ENCODE data around the gene AK1. TPM values are rescaled to one million over a fixed set of nuclear protein-coding genes. Genes with fewer than 3 reads are reported as not detected.

The AK1 gene
- total and polyA plus RNA-seq, 9 of the 15 experiments (the other 6 are each of a cell fraction or from before 2014, with no cell fraction given), result 10.1 to 71.8 (median 39.0) TPM

GRCh38 chr9:127825319-127826051, 52.0 kb downstream of the AK1 start (continued):
- no peak for TF ChIP-seq SMARCC2 (IDR thresholded peaks at IDR 0.05; ENCODE audit: low read depth)
- no peak for TF ChIP-seq DACH1 (IDR thresholded peaks at IDR 0.05; ENCODE audit: partially characterized antibody)
- no peak for TF ChIP-seq FOXJ2 (tag; IDR thresholded peaks at IDR 0.05)
- TF ChIP-seq ZNF274 (IDR thresholded peaks at IDR 0.05; ENCODE audit: borderline replicate concordance, low read depth, low read length), result no peak
- TF ChIP-seq YY1 (IDR thresholded peaks at IDR 0.05; ENCODE audit: borderline replicate concordance in 1 of 3, control insufficient read depth in 1 of 3, extremely low read depth in 1 of 3, insufficient read depth in 3 of 3, insufficient read length in 1 of 3, insufficient replicate concordance in 2 of 3, low read depth in 1 of 3, low read length in 2 of 3), result peak in 1 of 3 experiments; percentile 45
- no peak for TF ChIP-seq ZNF668 (CRISPR knock-in tag; IDR thresholded peaks at IDR 0.05)
- TF ChIP-seq TAF7 (tag; IDR thresholded peaks at IDR 0.05), result no peak
- TF ChIP-seq, protein P1, sequence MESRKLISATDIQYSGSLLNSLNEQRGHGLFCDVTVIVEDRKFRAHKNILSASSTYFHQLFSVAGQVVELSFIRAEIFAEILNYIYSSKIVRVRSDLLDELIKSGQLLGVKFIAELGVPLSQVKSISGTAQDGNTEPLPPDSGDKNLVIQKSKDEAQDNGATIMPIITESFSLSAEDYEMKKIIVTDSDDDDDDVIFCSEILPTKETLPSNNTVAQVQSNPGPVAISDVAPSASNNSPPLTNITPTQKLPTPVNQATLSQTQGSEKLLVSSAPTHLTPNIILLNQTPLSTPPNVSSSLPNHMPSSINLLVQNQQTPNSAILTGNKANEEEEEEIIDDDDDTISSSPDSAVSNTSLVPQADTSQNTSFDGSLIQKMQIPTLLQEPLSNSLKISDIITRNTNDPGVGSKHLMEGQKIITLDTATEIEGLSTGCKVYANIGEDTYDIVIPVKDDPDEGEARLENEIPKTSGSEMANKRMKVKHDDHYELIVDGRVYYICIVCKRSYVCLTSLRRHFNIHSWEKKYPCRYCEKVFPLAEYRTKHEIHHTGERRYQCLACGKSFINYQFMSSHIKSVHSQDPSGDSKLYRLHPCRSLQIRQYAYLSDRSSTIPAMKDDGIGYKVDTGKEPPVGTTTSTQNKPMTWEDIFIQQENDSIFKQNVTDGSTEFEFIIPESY (CRISPR knock-in tag; IDR thresholded peaks at IDR 0.05), result peak; percentile 44; the same call in 1 of the 2 replicates
- no peak for TF ChIP-seq NCOR1 (IDR thresholded peaks at IDR 0.05)
- no peak for TF ChIP-seq BRD4 (IDR thresholded peaks at IDR 0.05)
- TF ChIP-seq RFX5 (IDR thresholded peaks at IDR 0.05; ENCODE audit: low read depth, low read length), result no peak
- TF ChIP-seq TBP (optimal IDR thresholded peaks at IDR 0.05; ENCODE audit: low read depth, low read length), result no peak
- no peak for TF ChIP-seq ZC3H11A (IDR thresholded peaks at IDR 0.05; ENCODE audit: low read depth, low read length)
- TF ChIP-seq USF2 (CRISPR knock-in tag; IDR thresholded peaks at IDR 0.05), result no peak
- no peak for TF ChIP-seq SAFB2 (IDR thresholded peaks at IDR 0.05; ENCODE audit: borderline replicate concordance, low read depth, low read length, severe bottlenecking)
- no peak for TF ChIP-seq CBX8 (IDR thresholded peaks at IDR 0.05; ENCODE audit: borderline replicate concordance, extremely low read depth, low read depth, low read length, poor library complexity, severe bottlenecking)
- no peak for TF ChIP-seq COPS2 (conservative IDR thresholded peaks at IDR 0.05)
- no peak for TF ChIP-seq ZNF134 (CRISPR knock-in tag; conservative IDR thresholded peaks at IDR 0.05)
- no peak for TF ChIP-seq ZNF561 (CRISPR knock-in tag; conservative IDR thresholded peaks at IDR 0.05)
- no peak for TF ChIP-seq CEBPG (CRISPR knock-in tag; IDR thresholded peaks at IDR 0.05)
- TF ChIP-seq CEBPG (tag; conservative IDR thresholded peaks at IDR 0.05 in 1 of 2, IDR thresholded peaks at IDR 0.05 in 1 of 2), result no peak
- TF ChIP-seq DMBX1 (CRISPR knock-in tag; IDR thresholded peaks at IDR 0.05; ENCODE audit: borderline replicate concordance), result no peak
- TF ChIP-seq NFATC3 (IDR thresholded peaks at IDR 0.05), result no peak
- peak; percentile 69; the same call in 1 of the 2 replicates for TF ChIP-seq ZFX (CRISPR knock-in tag; IDR thresholded peaks at IDR 0.05)
- no peak for TF ChIP-seq TRIM24 (IDR thresholded peaks at IDR 0.05)
- TF ChIP-seq HOXB6 (CRISPR knock-in tag; IDR thresholded peaks at IDR 0.05; ENCODE audit: borderline replicate concordance), result no peak
